GM18861 (cell line): ENCODE results near the gene TMBIM1.
"Not testable (repeated sequence)": the region's sequence is repeated elsewhere in the genome, so short reads cannot be mapped to it uniquely, and the experiment has no call there.

Experiments used
- ATAC-seq: cut with Tn5 transposase; IDR thresholded peaks from one replicate; pipeline ENCODE4 v1.9.1; 2021; ENCODE audit not compliant: unreplicated experiment

TMBIM1 gene

DNA sequence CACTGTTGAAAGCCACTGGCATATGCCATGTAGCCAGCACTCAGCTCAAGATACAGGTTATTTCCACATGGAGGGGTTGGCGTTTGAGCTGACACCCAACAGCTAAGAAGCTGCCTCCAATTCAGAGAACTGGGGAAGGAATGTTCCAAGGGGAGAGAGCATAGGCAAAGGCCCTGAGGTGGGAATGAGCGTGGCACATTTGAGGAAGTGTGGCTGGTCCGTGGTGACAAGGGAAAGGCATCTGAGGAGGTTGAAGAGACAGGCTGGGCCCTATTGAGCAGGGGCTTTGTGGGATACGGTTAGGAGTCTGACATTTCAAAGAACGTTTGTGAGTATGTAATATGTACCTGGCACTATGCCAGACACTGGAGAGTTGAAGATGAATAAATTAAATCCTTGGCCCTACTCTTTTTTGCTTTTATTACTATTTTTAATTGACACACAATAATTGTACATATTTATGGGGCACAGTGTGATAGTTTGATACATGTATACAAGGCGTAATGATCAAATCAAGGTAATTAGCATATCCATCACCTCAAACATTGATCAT lies 27.6 kb upstream of the TMBIM1 start:
- no peak for ATAC-seq

DNA sequence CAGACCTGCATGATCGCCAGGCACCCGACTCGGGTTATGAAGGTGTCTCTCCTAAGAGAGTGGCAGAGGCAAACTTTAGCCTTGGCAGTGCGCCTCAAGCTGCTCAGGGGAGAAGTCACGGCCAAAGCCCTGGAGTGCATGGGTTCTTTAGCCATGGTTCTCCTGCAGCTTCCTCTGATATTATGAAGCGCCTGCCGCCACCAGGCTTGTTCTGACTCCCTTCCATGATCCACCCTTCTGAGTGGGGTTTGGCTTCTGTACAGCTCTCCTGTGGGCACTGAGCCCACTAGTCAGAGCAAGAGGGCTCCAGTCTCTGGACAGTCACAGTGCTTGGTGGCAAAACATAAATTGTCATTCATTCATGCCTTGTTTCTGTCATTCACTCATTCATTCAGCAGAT lies 25.9 kb upstream of the TMBIM1 start:
- ATAC-seq: no peak

DNA sequence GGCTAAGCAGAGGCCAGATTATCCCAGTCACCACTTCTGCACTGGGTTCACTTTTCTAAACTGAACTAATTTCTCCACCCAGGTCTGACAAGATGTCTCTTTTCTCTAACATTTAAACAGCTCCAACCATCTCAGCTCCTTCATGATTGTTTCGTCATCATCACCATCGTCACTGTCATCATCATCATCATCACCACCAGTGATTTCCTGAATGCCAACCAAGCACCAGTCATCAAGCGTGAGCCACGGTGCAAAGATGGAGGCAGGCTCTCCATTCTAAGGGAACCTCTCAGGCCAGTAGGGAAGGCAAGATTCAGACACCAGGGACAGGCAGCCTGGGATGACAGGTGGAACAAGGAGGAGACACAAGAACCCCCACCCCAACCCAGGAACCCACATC lies 25.5 kb upstream of the TMBIM1 start:
- ATAC-seq: no peak

DNA sequence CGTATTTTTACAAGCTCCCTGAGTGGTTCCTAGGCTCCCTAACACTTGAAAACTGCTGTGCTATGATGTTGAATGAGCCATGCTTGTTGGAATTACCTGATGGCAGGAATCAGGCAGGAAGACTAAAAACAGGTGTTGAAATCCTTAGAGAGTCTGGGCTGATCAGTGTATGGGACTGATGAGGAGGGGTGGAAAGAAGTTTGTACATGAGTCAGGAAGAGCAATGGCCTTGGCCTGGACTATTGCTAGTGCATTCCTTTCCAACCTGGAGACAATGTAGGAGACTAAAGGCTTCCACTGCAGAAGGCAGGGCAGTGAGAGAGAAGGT lies 25.0 kb upstream of the TMBIM1 start:
- ATAC-seq: no peak

DNA sequence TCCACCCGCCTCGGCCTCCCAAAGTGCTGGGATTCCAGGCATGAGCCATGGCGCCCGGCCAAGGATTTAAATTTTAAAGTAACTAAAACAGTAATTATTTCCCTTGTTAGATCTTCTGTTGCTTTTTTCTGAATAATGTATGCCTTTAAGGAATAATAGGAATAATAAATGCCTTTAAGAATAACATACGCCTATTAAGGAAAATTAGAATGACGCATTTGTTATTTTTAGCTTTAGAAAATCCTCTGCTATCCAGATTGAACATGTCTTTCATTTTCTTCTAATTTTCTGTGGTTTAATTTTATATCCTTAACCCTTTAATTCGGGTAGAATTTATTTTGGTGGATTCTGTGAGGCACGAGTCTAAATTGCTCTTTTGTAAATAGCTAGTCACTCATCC lies 23.1 kb upstream of the TMBIM1 start:
- ATAC-seq: no peak

DNA sequence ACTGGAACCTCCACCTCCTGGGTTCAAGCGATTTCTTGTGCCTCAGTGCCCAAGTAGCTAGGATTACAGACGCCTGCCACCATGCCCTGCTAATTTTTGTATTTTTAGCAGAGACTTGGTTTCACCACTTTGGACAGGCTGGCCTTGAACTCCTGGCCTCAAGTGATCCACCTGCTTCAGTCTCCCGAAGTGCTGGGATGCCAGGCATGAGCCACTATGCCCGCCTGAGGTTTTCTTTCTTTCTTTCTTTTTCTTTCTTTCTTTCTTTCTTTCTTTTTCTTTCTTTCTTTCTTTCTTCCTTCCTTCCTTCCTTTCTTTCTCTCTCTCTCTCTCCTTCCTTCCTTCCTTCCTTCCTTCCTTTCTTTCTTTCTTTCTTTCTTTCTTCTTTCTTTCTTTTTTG lies 22.5 kb upstream of the TMBIM1 start:
- ATAC-seq: not testable (repeated sequence)

DNA sequence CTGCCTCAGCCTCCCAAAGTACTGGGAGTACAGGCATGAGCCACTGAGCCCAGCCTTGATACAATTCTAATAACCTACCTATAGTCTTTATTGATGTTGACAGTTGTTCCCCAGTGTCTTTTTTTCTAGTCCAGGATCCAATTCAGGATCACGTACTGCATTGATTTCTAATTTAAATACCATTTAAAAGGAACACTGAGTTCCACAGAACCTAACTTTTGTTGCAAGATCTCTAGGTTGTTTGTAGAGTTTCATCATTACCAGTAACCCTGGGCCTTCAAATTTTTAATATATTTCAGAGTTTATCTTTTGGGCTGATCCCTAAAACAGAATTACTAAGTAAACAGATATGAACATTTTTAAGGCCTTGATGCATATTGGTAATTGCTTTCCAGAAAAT lies 21.1 kb upstream of the TMBIM1 start:
- ATAC-seq: no peak

DNA sequence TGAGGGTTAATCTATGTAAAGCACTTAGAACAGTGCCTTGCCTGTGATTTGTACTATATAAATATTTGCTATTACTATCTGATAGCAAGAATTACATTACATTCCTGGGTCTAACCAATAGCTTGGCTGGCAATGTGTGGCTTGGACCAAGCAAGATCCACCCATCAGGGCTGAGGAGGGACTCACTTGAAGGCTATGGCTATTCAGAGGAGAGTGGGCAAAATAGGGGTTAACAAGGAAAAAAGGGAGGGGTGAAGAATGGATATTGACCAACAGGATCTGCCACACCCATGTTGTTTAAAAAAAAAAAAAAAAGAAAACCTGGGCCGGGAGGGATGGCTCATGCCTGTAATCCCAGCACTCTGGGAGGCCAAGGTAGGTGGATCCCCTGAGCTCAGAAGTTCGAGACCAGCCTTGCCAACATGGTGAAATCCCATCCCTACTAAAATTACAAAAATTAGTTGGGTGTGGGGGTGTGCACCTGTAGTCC lies 20.0 kb upstream of the TMBIM1 start:
- ATAC-seq: no peak

DNA sequence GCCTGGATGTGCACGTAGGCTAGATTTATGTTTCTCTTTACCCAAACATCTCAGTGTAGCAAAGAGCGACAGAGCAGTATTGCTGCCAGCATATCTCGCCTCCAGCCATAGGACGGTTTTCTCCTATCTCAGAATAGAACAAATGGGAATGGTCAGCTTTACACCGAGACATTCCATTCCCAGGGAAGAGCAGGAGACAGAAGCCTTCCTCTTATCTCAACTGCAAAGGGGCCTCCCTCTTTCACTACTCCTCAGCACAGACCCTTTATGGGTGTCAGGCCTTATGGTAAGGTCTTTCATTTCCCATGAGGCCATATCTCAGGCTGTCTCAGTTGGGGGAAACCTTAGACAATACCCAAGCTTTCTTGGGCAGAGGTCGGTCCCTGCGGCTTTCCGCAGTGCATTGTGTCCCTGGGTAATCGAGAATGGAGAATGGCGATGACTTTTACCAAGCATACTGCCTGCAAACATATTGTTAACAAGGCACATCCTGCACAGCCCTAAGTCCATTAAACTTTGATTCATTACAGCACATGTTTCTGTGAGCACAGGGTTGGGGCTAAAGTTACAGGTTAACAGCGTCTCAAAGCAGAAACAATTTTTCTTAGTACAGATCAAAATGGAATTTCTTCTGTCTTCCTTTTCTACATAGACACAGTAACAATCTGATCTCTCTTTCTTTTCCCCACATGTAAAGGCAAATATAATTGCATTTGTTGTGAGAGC lies 19.4 kb upstream of the TMBIM1 start:
- not testable (repeated sequence) for ATAC-seq

DNA sequence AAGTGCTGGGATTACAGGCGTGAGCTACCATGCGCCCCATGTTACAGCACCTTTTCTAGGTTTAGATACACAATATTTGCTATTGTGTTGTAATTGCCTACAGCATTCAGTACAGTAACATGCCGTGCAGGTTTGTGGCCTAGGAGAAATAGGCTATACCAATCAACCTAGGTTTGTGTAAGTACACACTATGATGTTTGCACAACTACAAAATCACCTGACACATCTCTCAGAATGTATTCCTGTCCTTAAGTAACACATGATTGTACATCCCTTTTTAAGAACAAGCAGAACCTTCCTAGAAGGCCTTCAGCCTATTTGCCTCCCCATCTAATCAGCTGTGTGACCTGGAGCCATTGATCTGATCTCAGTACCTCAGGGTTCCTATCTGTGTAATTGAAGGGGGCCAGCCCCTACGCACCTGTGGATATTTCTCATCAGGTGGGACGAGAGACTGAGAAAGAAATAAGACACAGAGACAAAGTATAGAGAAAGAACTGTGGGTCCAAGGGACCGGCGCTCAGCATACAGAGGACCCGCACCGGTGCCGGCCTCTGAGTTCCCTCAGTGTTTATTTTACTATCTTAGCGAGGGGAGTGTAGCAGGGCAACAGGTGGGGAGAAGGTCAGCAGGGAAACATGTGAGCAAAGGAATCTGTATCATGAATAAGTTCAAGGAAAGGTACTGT lies 18.7 kb upstream of the TMBIM1 start:
- no peak for ATAC-seq

DNA sequence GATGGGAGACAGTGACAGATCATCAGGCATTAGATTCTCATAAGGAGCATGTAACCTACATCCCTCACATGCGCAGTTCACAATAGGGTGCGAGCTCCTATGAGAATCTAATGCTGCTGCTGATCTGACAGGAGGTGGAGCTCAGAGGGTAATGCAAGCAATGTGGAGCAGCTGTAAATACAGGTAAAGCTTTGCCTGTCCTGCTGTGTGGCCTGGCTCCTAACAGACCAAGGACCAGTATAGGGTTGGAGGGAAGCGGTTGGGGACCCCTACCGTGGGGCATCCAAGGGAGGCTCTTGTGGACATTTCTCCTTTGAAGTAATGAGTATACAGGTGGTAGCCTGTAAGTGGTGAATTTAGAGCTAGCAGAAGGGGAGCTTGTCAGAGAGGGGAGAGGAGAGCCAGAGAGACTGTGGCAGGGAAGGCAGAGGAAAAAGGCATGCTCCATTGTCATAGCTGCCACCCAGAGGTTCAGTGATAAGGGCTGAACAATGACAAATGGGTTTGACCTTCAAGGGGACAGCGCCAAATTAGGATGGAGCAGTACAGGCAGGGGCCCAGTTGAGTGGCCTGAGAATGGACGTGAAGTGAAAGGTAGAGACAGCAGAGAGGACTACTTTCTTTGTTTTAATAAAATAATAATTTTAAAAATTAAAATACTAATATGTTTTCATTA lies 15.2 kb upstream of the TMBIM1 start:
- ATAC-seq: no peak

DNA sequence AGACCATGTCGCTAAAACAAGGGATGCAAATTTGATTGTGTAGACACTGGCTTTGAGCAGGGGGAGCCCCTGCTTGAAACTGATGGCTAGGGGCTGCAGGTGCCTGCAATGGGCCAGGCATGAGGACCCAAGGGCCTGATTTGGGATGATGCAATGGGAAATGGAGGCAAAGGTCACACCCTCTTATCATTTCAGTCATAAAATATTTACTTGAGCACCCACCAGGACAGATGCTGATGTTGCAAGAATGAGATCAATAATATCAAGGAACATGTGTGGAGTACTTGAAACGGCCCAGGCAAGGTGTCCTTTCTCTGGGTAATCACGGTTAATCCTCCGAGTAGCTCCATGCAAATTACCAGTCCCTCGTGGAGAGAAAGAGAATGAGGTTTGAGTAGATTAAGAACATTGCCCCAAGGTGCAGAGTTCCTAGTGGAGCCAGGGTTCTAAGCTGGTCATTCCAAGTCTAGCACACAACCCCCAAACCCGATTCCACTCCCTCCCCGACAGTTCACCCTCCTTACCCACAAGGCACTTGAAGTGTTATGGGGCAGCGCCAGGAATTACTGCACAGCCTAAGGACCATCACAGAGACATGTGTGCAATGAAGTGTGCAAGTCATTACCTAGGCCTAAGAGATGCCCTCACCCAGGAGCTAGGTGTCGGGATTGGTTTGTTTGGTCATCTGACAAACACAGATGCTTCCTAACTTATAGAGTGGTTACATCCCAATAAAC lies 14.0 kb upstream of the TMBIM1 start:
- no peak for ATAC-seq

DNA sequence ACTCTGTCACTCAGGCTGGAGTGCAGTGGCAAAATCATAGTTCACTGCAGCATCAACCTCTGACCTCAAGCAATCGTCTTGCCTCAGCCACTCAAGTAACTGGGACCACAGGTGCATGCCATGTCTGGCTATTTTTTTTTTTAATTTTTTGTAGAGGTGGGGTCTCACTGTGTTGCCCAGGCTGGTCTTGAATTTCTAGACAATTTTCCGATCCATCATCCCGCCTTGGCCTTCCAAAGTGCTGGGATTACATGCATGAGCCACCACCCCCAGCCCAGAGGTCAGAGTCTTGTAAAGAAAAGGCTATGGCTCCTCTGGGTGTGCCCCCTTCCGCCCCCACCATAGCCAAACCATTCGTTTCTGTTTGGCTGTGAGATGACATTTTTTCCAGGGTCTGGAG lies 13.1 kb upstream of the TMBIM1 start:
- ATAC-seq: no peak

DNA sequence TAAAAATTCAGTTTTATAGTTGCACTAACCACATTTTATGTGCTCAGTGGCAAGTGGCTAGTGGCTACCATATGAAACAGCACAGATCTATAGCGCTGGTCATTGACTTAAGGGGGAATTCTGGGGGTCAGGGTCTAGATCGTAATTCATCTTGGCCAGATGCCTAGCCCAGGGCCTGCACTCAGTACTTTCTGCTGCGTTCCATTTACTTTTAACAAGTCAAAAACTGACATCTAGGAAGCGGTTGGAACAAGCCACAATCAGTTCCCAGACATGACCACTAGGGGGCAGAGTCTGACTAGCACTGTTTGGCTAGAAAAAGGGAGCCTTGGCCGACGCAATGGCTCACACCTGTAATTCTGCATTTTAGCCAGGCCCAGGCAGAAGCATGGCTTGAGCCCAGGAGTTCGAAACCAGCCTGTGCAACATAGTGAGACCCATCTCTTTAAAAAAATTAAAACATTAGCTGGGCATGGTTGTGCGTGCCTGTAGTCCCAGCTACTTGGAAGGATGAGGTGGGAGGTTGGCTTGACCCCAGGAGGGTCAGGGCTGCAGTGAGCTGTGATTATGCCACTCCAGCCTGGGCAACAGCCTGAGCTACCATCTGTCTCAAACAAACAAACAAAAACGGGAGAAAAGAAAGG lies 9.0 kb upstream of the TMBIM1 start:
- ATAC-seq: peak; percentile 63

DNA sequence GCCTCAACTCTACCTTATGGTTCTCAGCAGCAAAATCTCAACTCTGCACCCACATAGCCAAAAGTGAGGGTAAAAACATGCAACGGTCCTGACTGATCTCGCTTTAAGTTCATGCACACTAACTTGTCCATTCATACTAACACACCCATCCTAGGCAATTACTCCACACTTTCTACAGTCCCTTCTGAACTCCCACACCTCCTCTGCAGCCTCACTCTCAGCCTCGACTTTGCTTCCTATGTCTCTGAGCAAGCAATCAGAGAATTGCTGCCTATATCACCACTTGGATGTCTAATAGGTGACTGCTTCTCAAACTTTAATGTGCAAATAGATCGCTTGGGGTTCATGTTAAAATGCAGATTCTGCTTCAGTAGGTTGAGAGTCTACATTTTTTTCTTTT lies 7.8 kb upstream of the TMBIM1 start:
- ATAC-seq: no peak

DNA sequence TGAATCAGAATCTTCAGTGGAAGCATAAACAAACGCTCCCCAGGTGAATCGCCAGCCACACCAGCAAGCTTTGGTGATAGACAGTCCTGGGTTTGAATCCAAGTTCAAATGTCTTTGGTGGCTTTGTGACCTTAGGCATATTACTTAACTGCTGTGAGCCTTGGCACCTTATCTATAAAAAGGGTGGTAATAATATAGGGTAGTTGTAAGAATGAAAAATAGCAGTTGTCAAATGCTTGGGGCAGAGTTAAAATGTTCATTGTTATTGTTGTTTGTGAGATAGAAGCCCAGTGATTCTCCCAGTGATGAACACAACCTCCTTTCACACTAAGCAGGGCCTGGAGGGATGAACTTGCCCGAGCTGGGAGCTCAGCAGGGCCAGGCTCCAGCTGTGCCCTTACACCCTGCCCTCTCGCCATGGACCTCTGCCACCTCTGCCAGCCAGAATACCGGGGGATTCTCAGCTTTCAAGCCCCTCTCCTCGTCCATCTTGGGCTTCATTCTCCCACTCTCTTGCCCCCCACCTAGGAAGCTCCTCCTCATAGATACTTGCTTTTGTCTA lies 6.1 kb upstream of the TMBIM1 start:
- no peak for ATAC-seq

DNA sequence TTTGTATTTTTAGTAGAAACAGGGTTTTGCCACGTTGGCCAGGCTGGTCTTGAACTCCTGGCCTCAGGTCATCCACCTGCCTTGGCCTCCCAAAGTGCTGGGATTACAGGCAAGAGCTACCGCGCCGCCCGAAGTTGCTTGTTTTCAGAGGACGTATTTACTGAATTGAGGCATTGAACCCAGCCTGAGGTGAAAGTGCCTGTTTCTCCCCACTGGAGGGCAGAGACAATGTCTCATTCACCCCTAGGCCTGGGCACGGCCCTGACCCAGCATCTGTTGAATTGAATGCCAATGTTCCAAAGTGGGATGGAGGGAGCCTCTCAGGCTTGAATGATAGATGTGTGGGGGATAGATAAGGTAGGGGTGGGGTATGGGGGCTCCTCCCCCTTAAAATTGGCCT lies 4.5 kb upstream of the TMBIM1 start:
- no peak for ATAC-seq

DNA sequence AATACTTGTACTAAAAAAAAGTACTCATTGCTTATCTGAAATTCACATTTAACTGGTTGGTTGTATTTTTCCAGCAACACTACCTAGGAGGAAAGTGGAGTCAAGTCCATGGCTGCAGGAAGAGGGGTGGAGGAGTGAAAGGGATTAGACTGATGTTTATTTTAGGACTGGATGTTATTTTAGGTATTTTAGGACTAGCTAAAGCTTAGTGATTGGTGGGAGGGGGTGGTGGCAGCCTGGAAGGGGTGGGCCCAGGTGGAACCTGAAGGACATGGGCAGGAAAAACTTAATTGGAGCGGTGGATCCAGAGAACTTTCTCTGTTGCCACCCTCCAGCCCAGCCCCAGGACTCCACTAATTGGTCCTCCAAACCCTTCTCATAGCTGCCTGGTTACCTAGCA lies 3.9 kb upstream of the TMBIM1 start:
- ATAC-seq: no peak

DNA sequence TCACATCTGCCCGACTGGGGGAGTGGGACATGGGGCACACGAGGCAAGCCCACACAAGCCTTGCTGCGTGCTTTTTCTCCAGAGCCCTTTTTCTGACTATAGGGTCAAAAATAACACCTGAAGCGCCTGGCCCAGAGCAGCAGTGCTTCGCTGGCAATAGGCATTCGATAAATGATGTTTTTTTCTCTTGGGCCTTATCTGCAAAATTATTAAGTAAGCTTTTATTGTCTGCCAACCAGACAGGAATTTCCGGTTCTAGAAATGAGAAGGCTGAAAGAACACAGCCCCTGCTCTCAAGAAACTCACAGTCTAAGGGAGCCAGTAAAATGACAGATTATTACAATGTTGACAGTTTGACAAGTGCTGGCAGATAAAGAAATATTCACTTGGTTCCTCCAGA lies 2.7 kb upstream of the TMBIM1 start:
- ATAC-seq: no peak

DNA sequence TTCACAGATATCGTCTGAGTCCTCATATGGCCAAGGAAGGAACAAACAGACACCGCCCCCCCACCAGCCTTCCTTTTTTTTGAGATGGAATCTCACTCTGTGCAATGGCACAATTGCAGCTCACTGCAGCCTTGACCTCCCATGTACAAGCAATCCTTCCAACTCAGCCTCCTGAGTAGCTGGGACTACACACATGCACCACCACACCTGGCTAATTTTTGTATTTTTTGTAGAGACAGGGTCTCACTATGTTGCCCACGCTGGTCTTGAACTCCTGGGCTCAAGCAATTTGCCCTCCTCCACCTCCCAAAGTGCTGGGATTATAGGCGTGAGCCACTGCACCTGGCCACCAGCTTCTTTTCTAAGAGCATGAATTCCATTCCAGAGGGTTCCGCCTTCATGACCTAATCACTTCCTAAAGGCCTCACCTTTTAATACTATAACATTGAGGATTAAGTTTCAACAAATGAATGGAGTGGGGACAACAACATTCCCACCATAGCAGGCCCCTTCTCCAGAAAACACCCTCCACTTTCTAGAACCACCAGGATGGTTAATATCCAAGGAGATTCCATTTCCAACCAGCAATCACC lies 2.2 kb upstream of the TMBIM1 start:
- ATAC-seq: no peak
